H1 (cell line): ENCODE measurements around the gene SF3A2. TPM values are rescaled to one million over a fixed set of nuclear protein-coding genes. Genes with fewer than 3 reads are reported as not detected.

Source experiments
- CTCF ChIA-PET: fragments of 300-600 bp; sonication (Branson Sonifier 250); formaldehyde crosslinking; loops from one replicate; lab custom pipeline; 2021; ENCODE audit not compliant: partially characterized antibody; lab: Charles Lee
- POLR2A ChIA-PET: fragments of 300-600 bp; sonication (Branson Sonifier 250); formaldehyde crosslinking; loops from one replicate; lab custom pipeline; 2021; ENCODE audit warnings: inconsistent platforms; ENCODE audit not compliant: partially characterized antibody; lab: Charles Lee
- DNase-seq, 2 experiments: peaks; one replicate each; pipeline versions ENCODE4 v3.0.0 to v3.0.0-alpha.2; 2010 to 2022; ENCODE audit warnings: low spot score in 2 of 2, low read depth in 1 of 2, mixed read lengths in 1 of 2
- FAIRE-seq: peaks from 2 replicates; lab custom pipeline; 2011; peaks lifted over from hg19 to GRCh38; lab: Jason Lieb, UNC
- H2AFZ ChIP-seq: 2 replicates; pipeline ENCODE4 v1.8.1; 2012; ENCODE audit warnings: low read length, inconsistent platforms
- H2AK5ac ChIP-seq: 2 replicates; pipeline ENCODE4 v1.6.1; 2013; ENCODE audit warnings: low read depth, low read length
- H2BK120ac ChIP-seq: replicated peaks from 2 replicates; pipeline ENCODE3; 2013; ENCODE audit warnings: low read depth, low read length, inconsistent platforms
- H2BK12ac ChIP-seq: 2 replicates; pipeline ENCODE4 v1.6.1; 2013; ENCODE audit warnings: low read depth, low read length
- H2BK15ac ChIP-seq: 2 replicates; pipeline ENCODE4 v1.6.1; 2013; ENCODE audit warnings: low read length
- H2BK20ac ChIP-seq: 2 replicates; pipeline ENCODE4 v1.6.1; 2013; ENCODE audit warnings: low read length
- H2BK5ac ChIP-seq: 2 replicates; pipeline ENCODE4 v1.6.1; 2013; ENCODE audit warnings: low read depth, low read length
- H3K14ac ChIP-seq: 2 replicates; pipeline ENCODE4 v1.6.1; 2013; ENCODE audit warnings: inconsistent platforms; ENCODE audit not compliant: insufficient read length
- H3K18ac ChIP-seq: 2 replicates; pipeline ENCODE4 v1.6.1; 2013; ENCODE audit warnings: low read length; ENCODE audit errors: extremely low read depth
- H3K23ac ChIP-seq: 2 replicates; pipeline ENCODE4 v1.6.1; 2013; ENCODE audit warnings: inconsistent platforms; ENCODE audit not compliant: insufficient read length
- H3K23me2 ChIP-seq: 2 replicates; pipeline ENCODE4 v1.6.1; 2013; ENCODE audit warnings: low read depth, low read length
- H3K27ac ChIP-seq: 2 replicates; pipeline ENCODE4 v1.6.1; 2011; ENCODE audit warnings: low read depth, low read length, inconsistent platforms
- H3K27me3 ChIP-seq, 4 experiments: replicated peaks in 1 of 4; 1 replicate in 1 of 4; 2 replicates in 3 of 4; pipeline versions ENCODE4 v1.6.1 to v1.8.1; 2011 to 2013; ENCODE audit warnings: low read length in 3 of 4, mild to moderate bottlenecking in 3 of 4, inconsistent platforms in 2 of 4, mixed read lengths in 2 of 4, moderate library complexity in 1 of 4; ENCODE audit not compliant: control insufficient read depth in 3 of 4, insufficient read depth in 3 of 4; ENCODE audit errors: extremely low read depth in 1 of 4
- H3K36me3 ChIP-seq, 4 experiments: 2 replicates each; pipeline versions ENCODE4 v1.6.1 to v1.8.1; 2011 to 2013; ENCODE audit warnings: mild to moderate bottlenecking in 4 of 4, low read length in 3 of 4, moderate library complexity in 2 of 4, control low read depth in 1 of 4, inconsistent platforms in 1 of 4; ENCODE audit not compliant: insufficient read depth in 4 of 4, control insufficient read depth in 2 of 4
- H3K4ac ChIP-seq: replicated peaks from 2 replicates; pipeline ENCODE3; 2013; ENCODE audit warnings: low read length, low read depth, mixed read lengths, inconsistent platforms; ENCODE audit not compliant: insufficient read length
- H3K4me1 ChIP-seq, 4 experiments: replicated peaks in 1 of 4; 1 replicate in 1 of 4; 2 replicates in 3 of 4; pipeline versions ENCODE4 v1.6.1 to v1.8.1; 2011 to 2013; ENCODE audit warnings: low read length in 3 of 4, inconsistent platforms in 2 of 4, mixed read lengths in 1 of 4; ENCODE audit not compliant: insufficient read depth in 4 of 4, control insufficient read depth in 3 of 4
- H3K4me2 ChIP-seq, 2 experiments: 2 replicates each; pipeline versions ENCODE4 v1.6.1 to v1.8.1; 2011 to 2013; ENCODE audit warnings: low read depth in 2 of 2, low read length in 2 of 2, control low read depth in 1 of 2, inconsistent platforms in 1 of 2, mild to moderate bottlenecking in 1 of 2; ENCODE audit not compliant: insufficient read depth in 1 of 2
- H3K4me3 ChIP-seq, 4 experiments: fragments of 200-600, 300-600 bp in 1 of 4; sonication (generic), shearing (Covaris generic), sonication (Bioruptor Twin) in 1 of 4; 2 replicates each; pipeline versions ENCODE4 v1.5.1 to v1.8.1; 2011 to 2016; ENCODE audit warnings: low read length in 4 of 4, low read depth in 3 of 4, control low read depth in 2 of 4, inconsistent platforms in 2 of 4, mild to moderate bottlenecking in 2 of 4, mixed read lengths in 1 of 4, moderate library complexity in 1 of 4; ENCODE audit not compliant: insufficient read depth in 2 of 4; ENCODE audit errors: extremely low read depth in 1 of 4
- H3K56ac ChIP-seq: replicated peaks from 2 replicates; pipeline ENCODE3; 2013; ENCODE audit warnings: low read depth, mild to moderate bottlenecking, mixed read lengths, low read length, inconsistent platforms; ENCODE audit not compliant: insufficient read length
- H3K79me1 ChIP-seq: 2 replicates; pipeline ENCODE4 v1.6.1; 2013; ENCODE audit warnings: low read depth, low read length, control low read depth
- H3K79me2 ChIP-seq, 2 experiments: 2 replicates each; pipeline versions ENCODE4 v1.6.1 to v1.8.1; 2012 to 2013; ENCODE audit warnings: low read length in 2 of 2, mild to moderate bottlenecking in 2 of 2, inconsistent platforms in 1 of 2; ENCODE audit not compliant: insufficient read depth in 2 of 2, control insufficient read depth in 1 of 2
- H3K9ac ChIP-seq, 4 experiments: replicated peaks in 1 of 4; 1 replicate in 1 of 4; 2 replicates in 3 of 4; pipeline versions ENCODE4 v1.6.1 to v1.8.1; 2011 to 2013; ENCODE audit warnings: low read depth in 3 of 4, low read length in 3 of 4, control low read depth in 2 of 4, mild to moderate bottlenecking in 2 of 4, moderate library complexity in 2 of 4, inconsistent platforms in 1 of 4; ENCODE audit errors: extremely low read depth in 1 of 4
- H3K9me3 ChIP-seq, 2 experiments: 2 replicates each; pipeline versions ENCODE4 v1.6.1 to v1.8.1; 2012 to 2013; ENCODE audit warnings: mild to moderate bottlenecking in 2 of 2, moderate library complexity in 2 of 2, control low read depth in 1 of 2, inconsistent platforms in 1 of 2, low read depth in 1 of 2, low read length in 1 of 2, mixed read lengths in 1 of 2; ENCODE audit not compliant: insufficient read depth in 2 of 2
- H4K20me1 ChIP-seq, 2 experiments: replicated peaks in 1 of 2; 2 replicates each; pipeline versions ENCODE3 to v1.8.1; 2011 to 2013; ENCODE audit warnings: inconsistent platforms in 2 of 2, low read length in 2 of 2, mild to moderate bottlenecking in 1 of 2; ENCODE audit not compliant: insufficient read depth in 2 of 2, control insufficient read depth in 1 of 2
- H4K5ac ChIP-seq: 2 replicates; pipeline ENCODE4 v1.6.1; 2013; ENCODE audit warnings: low read length, low read depth, mixed read lengths, inconsistent platforms; ENCODE audit not compliant: insufficient read length
- H4K8ac ChIP-seq: 2 replicates; pipeline ENCODE4 v1.8.0; 2013; ENCODE audit warnings: mild to moderate bottlenecking, moderate library complexity, low read length, inconsistent platforms; ENCODE audit not compliant: insufficient read depth; ENCODE audit errors: extremely low read depth
- H4K91ac ChIP-seq: replicated peaks from 2 replicates; pipeline ENCODE3; 2013; ENCODE audit warnings: low read length, mixed read lengths, inconsistent platforms; ENCODE audit not compliant: insufficient read length
- ASH2L ChIP-seq: fragments of 200-600, 300-600 bp; sonication (generic); IDR thresholded peaks from one replicate; pipeline ENCODE4 v1.7.1; 2017; ENCODE audit warnings: low read length
- CBX5 ChIP-seq: fragments of 300-800, 300-1000 bp; sonication (generic); IDR thresholded peaks from 2 replicates; pipeline ENCODE4 v1.7.1; 2016; ENCODE audit warnings: antibody characterized with exemption, low read length, low read depth
- CTBP2 ChIP-seq: IDR thresholded peaks from 2 replicates; pipeline ENCODE4 v1.7.0; 2011; ENCODE audit warnings: borderline replicate concordance, mild to moderate bottlenecking, moderate library complexity, mixed read lengths, low read length; ENCODE audit not compliant: insufficient read depth, insufficient read length
- FOSL1 ChIP-seq: IDR thresholded peaks from 2 replicates; pipeline ENCODE4 v1.6.1; 2011; ENCODE audit warnings: mild to moderate bottlenecking, low read depth, low read length, moderate library complexity; ENCODE audit not compliant: insufficient read depth
- JUND ChIP-seq: IDR thresholded peaks from 2 replicates; pipeline ENCODE4 v1.6.1; 2011; ENCODE audit warnings: mild to moderate bottlenecking, improper control_type of control experiment, low read length
- KDM1A ChIP-seq: fragments of 200-600, 300-600 bp; sonication (generic); IDR thresholded peaks from 2 replicates; pipeline ENCODE4 v1.7.1; 2016; ENCODE audit warnings: mild to moderate bottlenecking, low read length, borderline replicate concordance
- MAFK ChIP-seq: IDR thresholded peaks from 2 replicates; pipeline ENCODE4 v1.6.1; 2012; ENCODE audit warnings: low read depth, mild to moderate bottlenecking, improper control_type of control experiment, low read length
- POLR2A ChIP-seq, 2 experiments: IDR thresholded peaks; 1 replicate in 1 of 2; 2 replicates in 1 of 2; pipeline ENCODE4 v1.6.1; 2011; ENCODE audit warnings: low read depth in 2 of 2, low read length in 2 of 2, mild to moderate bottlenecking in 2 of 2; ENCODE audit errors: control extremely low read depth in 1 of 2
- POU5F1 ChIP-seq: IDR thresholded peaks from 2 replicates; pipeline ENCODE4 v1.6.1; 2011; ENCODE audit warnings: low read depth, mild to moderate bottlenecking, low read length, moderate library complexity
- SAP30 ChIP-seq: fragments of 300-600 bp; sonication (generic); IDR thresholded peaks from 2 replicates; pipeline ENCODE4 v1.7.1; 2012; ENCODE audit warnings: low read length, moderate library complexity, mild to moderate bottlenecking, inconsistent platforms; ENCODE audit not compliant: insufficient read depth, insufficient replicate concordance
- SIX5 ChIP-seq: IDR thresholded peaks from 2 replicates; pipeline ENCODE4 v1.6.1; 2011; ENCODE audit warnings: mild to moderate bottlenecking, low read depth, low read length
- TBP ChIP-seq: IDR thresholded peaks from 2 replicates; pipeline ENCODE4 v1.6.1; 2011; ENCODE audit warnings: low read depth, low read length, improper control_type of control experiment
- ZNF274 ChIP-seq: IDR thresholded peaks from 2 replicates; pipeline ENCODE4 v1.7.0; 2012; ENCODE audit warnings: low read length, borderline replicate concordance; ENCODE audit errors: extremely low read depth
- WGBS, 2 experiments: shearing (Covaris generic) in 1 of 2; methylation state at CpG; one replicate each; pipeline versions ENCODE4 v1.1.6 to v1.1.7; 2013 to 2015; ENCODE audit warnings: low lambda C conversion rate in 2 of 2, mixed read lengths in 2 of 2, inconsistent platforms in 1 of 2, low coverage in 1 of 2, missing lambda C conversion rate in 1 of 2; ENCODE audit not compliant: insufficient replicate concordance in 2 of 2, insufficient coverage in 1 of 2, insufficient read length in 1 of 2; ENCODE audit errors: extremely low coverage in 1 of 2, missing lambda C conversion rate in 1 of 2; 5-methylcytosine and 5-hydroxymethylcytosine counted together
- polyA plus RNA-seq, 7 experiments: library from polyadenylated mRNA; depleted of rRNA in 3 of 7; stranded (reverse) in 5 of 7; unstranded in 2 of 7; fragments of >200 nt in 5 of 7; fragments of 200-250 nt in 2 of 7; gene quantifications; 1 replicate in 5 of 7; 2 replicates in 1 of 7; 4 replicates in 1 of 7; pipeline versions ENCODE4 v1.2.1 to v1.2.3, GENCODE V29; 2011 to 2013; ENCODE audit warnings: missing spikeins in 2 of 7, mixed read lengths in 2 of 7
- total RNA-seq: library from RNA; stranded (reverse); fragmentation: NEBNext Ultra II Directional; extraction: Animal tissue kit (Norgen Biotek cat#: 25700); gene quantifications from 2 replicates; pipeline ENCODE4 v1.2.1, GENCODE V29; 2021

Gene SF3A2
- total and polyA plus RNA-seq, 2 of the 8 experiments (the other 6 are each of a cell fraction or from before 2014, with no cell fraction given): 15.3 to 146 TPM

DNA sequence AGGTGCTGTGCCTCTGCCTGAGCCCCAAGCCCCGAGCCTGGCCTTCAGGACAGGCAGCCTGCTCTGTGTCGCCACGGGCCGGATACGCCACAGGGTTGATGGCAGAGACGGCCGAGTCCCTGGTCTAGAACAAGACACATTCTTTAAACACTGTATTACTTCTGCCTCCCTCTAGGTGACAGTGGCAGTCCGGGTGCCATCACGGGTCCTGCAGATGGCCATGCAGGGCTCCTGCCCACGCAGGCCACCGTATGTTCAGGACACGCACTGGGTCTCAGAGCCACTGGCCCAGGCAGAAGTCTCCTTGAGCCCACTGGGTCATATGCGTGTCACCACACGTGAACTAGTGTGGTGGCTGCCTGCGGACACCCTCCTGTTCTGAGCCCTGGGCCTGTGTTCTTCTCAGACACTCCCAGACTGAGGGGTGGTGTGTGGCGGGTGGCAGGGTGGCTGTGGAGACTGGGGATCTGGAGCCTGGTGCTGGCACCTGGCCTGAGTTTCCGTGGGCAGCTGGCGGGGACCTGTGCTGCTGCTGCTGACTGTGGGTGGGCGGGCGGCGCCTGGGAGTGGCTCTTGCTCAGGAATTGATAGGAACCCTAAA lies 4.9 kb upstream of the SF3A2 start:
- peaks cover 0 to 3% (median 0%) of the 10 kb centered on the region in 4 experiments; a peak in 1 of 7 replicates for H3K4me1 ChIP-seq
- H2BK12ac ChIP-seq: no peak overlapping the region
- no peak for DNase-seq
- H4K20me1 ChIP-seq: peaks cover 0 to 15% of the 10 kb centered on the region in 2 experiments
- peaks cover 0 to 15% of the 10 kb centered on the region in 2 experiments; a peak in 3 of 4 replicates for H3K79me2 ChIP-seq
- H4K91ac ChIP-seq: no peak overlapping the region
- no peak overlapping the region for H3K27ac ChIP-seq
- H2BK5ac ChIP-seq: no peak overlapping the region; the same call in 1 of the 2 replicates
- H2BK15ac ChIP-seq: no peak overlapping the region
- FAIRE-seq: no peak
- H3K23ac ChIP-seq: no peak overlapping the region
- H2BK20ac ChIP-seq: no peak overlapping the region
- no peak overlapping the region for H3K4ac ChIP-seq
- no peak overlapping the region for H3K4me3 ChIP-seq
- 90% methylated on average over 21 of the region's 21 CpGs; no CpG with 5 or more reads in 1 of the 2 experiments for WGBS, 2 experiments
- CTCF ChIA-PET: interaction anchor here (0.6 to 4.4 kb wide), 8 partner anchors 16 to 122 kb away, joined by 3 to 19 read pairs (median 4); no protein-coding TSS in a partner anchor
- peaks cover 4% of the 10 kb centered on the region; the same call in 1 of the 2 replicates for H3K23me2 ChIP-seq
- H4K5ac ChIP-seq: no peak overlapping the region
- peak overlapping the region; percentile 45; the same call in 1 of the 2 replicates for H4K8ac ChIP-seq
- H3K27me3 ChIP-seq: no peaks in the 10 kb centered on the region
- no peak overlapping the region for H3K56ac ChIP-seq
- H3K14ac ChIP-seq: no peak overlapping the region
- no peak overlapping the region for H2AFZ ChIP-seq
- H3K79me1 ChIP-seq: peaks cover 4% of the 10 kb centered on the region
- H3K9ac ChIP-seq: no peak overlapping the region
- H3K9me3 ChIP-seq: no peaks in the 10 kb centered on the region
- H2BK120ac ChIP-seq: no peak overlapping the region
- POLR2A ChIA-PET: interaction anchor here (0.5 to 6.3 kb wide), 13 partner anchors 8 to 386 kb away, joined by 3 to 61 read pairs (median 5); partner anchors contain the start of gene AMH
- no peak overlapping the region for H3K4me2 ChIP-seq
- no peak overlapping the region for H3K18ac ChIP-seq
- peaks cover 0 to 42% (median 14%) of the 10 kb centered on the region in 4 experiments; a peak in 6 of 8 replicates for H3K36me3 ChIP-seq
- no peak overlapping the region for H2AK5ac ChIP-seq
- TF ChIP-seq SAP30 (no peak), FOSL1 (no peak), CTBP2 (no peak), ZNF274 (no peak), JUND (no peak), ASH2L (no peak), CBX5 (no peak), MAFK (no peak), SIX5 (no peak), TBP (no peak), KDM1A (no peak), POLR2A (IDR thresholded peaks at IDR 0.05; ENCODE audit: control extremely low read depth in 1 of 2, low read depth in 2 of 2, low read length in 2 of 2) (peak; percentile 8 to 44), POU5F1 (no peak)
